A549 treated with CpdA at 1 μM for 4 hours (cell line): Measurements from ENCODE around the gene G3BP1. TPM values are rescaled to one million over a fixed set of nuclear protein-coding genes. Genes with fewer than 3 reads are reported as not detected.

ENCODE experiments used
- total RNA-seq: library from RNA; stranded (reverse); fragments of 200-300 nt; extraction: Qiagen RNA extraction; gene quantifications from 5 replicates; pipeline ENCODE4 v1.2.3, GENCODE V29; 2022; ENCODE audit warnings: low read depth

G3BP1 gene
- 146 to 166 TPM (median 149 TPM) in 5 replicates for total RNA-seq

DNA sequence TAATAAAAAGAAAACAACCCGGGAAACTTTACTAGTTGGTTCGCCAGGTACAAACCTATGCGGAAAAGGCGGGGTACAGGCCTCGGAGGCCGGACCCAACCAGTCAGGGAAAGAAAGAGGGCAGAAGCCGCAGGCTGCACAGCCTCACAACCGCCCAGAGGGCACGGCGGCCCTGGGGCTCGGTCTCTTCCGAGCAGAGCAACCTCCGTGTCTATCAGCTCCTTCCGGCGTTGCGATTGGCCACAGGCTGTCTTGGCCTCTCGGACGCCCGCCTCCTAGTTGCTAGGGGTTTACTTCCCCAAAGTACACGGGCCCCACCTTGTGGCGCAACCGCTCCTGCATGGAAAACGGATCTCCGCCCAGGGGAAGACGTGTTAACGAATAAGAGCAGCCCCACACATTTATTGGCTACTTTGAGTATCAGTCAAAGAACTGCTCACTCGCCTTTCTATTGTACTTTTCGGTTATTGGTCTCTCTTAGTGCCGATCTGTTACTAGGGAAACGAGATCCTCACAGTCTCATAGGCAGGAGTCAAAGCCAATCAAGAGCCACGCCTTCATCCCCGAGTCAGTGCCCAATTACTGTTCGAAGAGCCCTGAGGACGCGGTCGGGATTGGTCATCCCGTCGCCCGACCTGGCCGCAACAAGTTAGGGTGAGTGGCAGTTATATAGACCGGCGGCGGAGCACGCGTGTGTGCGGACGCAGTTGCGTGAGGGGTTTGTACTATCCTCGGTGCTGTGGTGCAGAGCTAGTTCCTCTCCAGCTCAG is at the start of gene G3BP1:
Gene G3BP1 (plus strand): TSS at position 696 of the 770 bp plus-strand sequence. CDS start 14,667 bp downstream, outside the sequence.

DNA sequence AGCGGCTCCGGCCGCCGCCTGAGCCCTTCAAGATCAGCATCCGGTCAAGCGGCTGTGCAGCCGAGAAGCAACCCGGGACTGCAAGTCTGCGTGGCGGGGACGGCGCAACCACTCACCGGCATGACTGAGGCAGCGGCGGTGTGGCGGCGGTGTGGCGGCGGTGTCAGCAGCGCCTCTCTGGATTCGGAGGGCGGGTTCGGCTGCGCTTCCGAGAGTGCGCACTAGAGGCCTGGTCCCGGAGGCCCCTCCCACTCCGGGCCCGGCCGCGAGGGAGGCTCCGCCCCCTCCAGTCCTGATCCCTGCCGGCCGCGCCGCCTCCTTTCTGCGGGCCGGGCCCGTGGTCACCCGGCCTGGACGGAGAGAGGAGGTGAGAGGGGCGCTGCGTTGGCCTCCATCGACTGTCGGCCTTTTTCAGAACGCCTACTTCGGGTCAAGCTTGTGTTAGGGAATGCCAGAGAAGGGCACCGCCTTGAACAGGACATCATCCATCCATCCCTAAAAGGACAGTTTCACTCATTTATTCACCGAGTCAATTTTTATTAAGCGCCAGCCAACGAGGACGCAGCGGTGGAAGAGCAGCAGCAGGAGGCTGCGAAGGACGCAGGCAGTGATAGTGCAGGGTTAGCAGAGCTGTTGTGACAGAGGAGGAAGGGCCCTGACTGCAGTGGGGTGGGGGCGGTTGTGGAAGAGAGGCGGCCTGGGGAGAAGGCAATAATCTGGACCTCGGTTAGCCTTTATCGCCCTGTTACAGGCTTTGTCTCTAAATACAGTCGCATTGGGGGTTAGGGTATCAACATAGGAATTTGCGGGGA is 13.1 kb upstream of the G3BP1 start, which contains the start of gene ATOX1:
Gene ATOX1 (minus strand): TSS at position 202 of the 812 bp plus-strand sequence. CDS start 80 bp downstream, at position 122.

Other genes starting within 250 kb of the G3BP1 start
- 0.01 TPM in 1 of 5 replicates, not detected in the others for gene FAT2, start 180.6 kb upstream of the G3BP1 start, total RNA-seq
- 15.0 to 28.3 TPM (median 21.6 TPM) in 5 replicates for gene SPARC, start 85.0 kb upstream of the G3BP1 start, total RNA-seq
- 201 to 214 TPM (median 211 TPM) in 5 replicates for gene ATOX1, start 13.3 kb upstream of the G3BP1 start, total RNA-seq
- gene GLRA1, start 152.9 kb downstream of the G3BP1 start, total RNA-seq, result not detected in 5 replicates